SK-N-SH (cell line): ENCODE measurements around the gene UAP1L1.

Experiments
- CTCF ChIP-seq: fragments of 200-600 bp; sonication (generic); IDR thresholded peaks from 2 replicates; pipeline ENCODE4 v1.6.1; 2017; ENCODE audit warnings: antibody characterized with exemption, mild to moderate bottlenecking, moderate library complexity
- ELF1 ChIP-seq: IDR thresholded peaks from 2 replicates; pipeline ENCODE4 v1.4.0; 2012
- JUND ChIP-seq: IDR thresholded peaks from 2 replicates; pipeline ENCODE4 v1.4.0; 2012
- MXI1 ChIP-seq: IDR thresholded peaks from 2 replicates; pipeline ENCODE4 v1.6.1; 2012; ENCODE audit warnings: mild to moderate bottlenecking, low read depth, low read length, improper control_type of control experiment
- REST ChIP-seq: IDR thresholded peaks from 2 replicates; pipeline ENCODE4 v1.6.1; 2012; ENCODE audit warnings: mild to moderate bottlenecking, low read depth, low read length, moderate library complexity
- RFX5 ChIP-seq: IDR thresholded peaks from 2 replicates; pipeline ENCODE4 v1.6.1; 2012; ENCODE audit warnings: mild to moderate bottlenecking, improper control_type of control experiment, low read length
- SIN3A ChIP-seq: IDR thresholded peaks from 2 replicates; pipeline ENCODE4 v1.6.1; 2012; ENCODE audit warnings: low read depth, mild to moderate bottlenecking, low read length, moderate library complexity, borderline replicate concordance
- SMC3 ChIP-seq: IDR thresholded peaks from 2 replicates; pipeline ENCODE4 v1.6.1; 2012; ENCODE audit warnings: low read depth, low read length, improper control_type of control experiment
- TEAD4 ChIP-seq: IDR thresholded peaks from 2 replicates; pipeline ENCODE4 v1.4.0; 2012; ENCODE audit warnings: mild to moderate bottlenecking, borderline replicate concordance; ENCODE audit not compliant: insufficient read depth
- YY1 ChIP-seq: IDR thresholded peaks from 2 replicates; pipeline ENCODE4 v1.4.0; 2012; ENCODE audit warnings: low read depth, mild to moderate bottlenecking
- TF ChIP-seq, protein P1 (sequence below): IDR thresholded peaks from 2 replicates; pipeline ENCODE4; 2012
- TF ChIP-seq, protein P2 (sequence below): IDR thresholded peaks from 2 replicates; pipeline ENCODE4 v1.4.0; 2012; ENCODE audit warnings: low read depth

DNA sequence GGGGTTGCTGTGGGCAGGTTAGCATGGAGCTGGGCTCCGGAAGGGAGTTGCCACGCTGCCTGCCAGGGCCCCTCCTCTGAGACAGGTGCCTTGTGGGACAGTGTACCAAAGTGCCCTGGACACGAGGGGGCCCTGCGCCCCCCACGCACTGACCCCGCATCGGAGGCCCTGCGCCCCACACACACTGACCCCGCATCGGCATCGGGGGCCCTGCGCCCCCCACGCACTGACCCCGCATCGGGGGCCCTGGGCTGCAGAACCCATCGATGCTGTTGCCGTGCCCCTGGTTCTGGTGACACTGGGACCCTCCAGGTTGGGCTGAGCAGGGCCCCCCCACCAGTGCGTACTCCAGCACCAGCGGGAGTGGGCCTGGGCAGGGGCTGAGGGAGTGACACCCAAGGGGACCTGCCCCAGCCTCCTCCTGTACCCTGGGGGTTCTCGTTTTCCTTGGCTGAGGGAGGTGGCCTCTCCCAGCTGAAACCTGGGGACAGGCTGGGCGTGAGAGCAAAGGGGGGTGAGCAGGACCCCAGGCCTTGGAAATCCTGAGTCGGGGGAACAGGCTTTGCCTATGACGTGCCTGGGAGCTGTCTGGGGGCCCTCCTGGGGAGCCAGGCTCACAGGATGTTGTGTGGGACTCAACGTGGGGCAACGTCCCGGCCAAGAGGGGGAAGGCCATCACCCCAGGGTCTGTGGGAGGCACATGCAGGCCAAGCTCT is 13.8 kb upstream of the UAP1L1 start:
- TF ChIP-seq CTCF (no peak), TEAD4 (no peak), YY1 (no peak), JUND (no peak), SMC3 (no peak), ELF1 (no peak), RFX5 (no peak), REST (no peak), SIN3A (no peak), MXI1 (no peak)
- TF ChIP-seq, protein P1, sequence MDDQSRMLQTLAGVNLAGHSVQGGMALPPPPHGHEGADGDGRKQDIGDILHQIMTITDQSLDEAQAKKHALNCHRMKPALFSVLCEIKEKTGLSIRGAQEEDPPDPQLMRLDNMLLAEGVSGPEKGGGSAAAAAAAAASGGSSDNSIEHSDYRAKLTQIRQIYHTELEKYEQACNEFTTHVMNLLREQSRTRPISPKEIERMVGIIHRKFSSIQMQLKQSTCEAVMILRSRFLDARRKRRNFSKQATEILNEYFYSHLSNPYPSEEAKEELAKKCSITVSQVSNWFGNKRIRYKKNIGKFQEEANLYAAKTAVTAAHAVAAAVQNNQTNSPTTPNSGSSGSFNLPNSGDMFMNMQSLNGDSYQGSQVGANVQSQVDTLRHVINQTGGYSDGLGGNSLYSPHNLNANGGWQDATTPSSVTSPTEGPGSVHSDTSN, result no peak
- TF ChIP-seq, protein P2, sequence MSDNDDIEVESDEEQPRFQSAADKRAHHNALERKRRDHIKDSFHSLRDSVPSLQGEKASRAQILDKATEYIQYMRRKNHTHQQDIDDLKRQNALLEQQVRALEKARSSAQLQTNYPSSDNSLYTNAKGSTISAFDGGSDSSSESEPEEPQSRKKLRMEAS, result no peak
